DMS79 (cell line): ENCODE measurements around the gene ELP4.

Experiments
- DNase-seq: peaks from one replicate; lab custom pipeline; 2025; lab: John Stamatoyannopoulos, UW

The ELP4 gene

DNA sequence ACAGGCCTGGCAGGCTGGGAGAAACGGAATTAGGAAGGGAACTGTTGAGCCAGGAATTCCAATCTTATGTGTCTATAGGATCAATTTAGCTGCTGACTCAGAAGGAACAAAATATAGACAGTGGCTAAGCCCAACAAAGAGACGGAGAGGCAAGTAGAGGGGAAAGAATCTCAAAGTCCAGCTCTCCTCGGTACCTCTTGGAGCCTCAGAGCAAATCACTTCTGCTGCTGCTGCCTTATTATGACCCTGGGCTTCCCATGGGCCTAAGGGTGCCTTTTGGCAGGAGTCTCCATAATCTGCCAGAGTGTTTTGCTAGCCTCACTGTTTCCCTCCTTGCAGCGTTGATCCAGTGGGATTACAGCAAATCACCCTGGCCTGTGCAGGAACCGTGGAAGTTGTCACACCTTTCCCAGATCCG is 269.8 kb downstream of the ELP4 start:
- DNase-seq: no peak

DNA sequence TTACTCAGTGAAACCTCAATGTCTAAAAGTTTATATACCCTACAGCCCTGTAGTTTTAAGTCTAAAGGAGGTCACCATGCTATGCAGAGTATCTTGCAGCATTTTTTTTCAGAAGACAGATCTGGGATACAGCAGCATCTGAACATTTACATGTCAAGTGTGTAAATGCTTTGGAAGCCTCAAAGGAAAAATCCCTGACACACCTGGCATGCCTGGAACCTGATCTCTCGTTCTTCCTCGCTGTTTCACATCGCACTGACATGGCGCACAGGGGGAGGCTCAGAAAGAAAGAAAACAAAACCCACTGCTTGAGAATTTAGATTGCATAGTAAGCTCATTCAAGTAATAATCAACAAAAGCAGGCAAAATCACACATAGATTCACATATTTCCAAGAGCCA is 270.5 kb downstream of the ELP4 start:
- DNase-seq: no peak

DNA sequence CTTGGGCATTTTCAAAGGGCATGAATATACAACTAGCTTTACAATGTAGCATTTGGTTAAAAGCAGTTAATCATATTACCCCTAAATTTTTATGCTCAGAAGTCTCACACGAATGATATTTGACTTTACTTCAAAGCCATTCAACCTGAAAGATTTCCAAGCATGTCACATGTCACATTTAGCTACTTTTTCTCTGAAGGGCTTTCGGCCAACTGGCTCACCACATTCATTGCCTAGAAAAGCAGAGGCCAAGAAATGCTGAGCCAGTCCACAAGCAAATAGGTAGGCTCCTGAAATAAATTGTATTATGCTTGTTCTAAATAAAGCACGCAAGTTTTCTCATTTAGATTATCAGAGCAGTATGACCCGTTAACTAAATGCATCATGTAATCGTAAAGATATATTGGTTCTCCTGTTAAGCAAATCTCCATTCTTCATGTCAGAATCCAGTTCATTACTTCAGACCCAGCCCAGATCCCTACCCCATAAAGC is 271.0 kb downstream of the ELP4 start:
- no peak for DNase-seq

DNA sequence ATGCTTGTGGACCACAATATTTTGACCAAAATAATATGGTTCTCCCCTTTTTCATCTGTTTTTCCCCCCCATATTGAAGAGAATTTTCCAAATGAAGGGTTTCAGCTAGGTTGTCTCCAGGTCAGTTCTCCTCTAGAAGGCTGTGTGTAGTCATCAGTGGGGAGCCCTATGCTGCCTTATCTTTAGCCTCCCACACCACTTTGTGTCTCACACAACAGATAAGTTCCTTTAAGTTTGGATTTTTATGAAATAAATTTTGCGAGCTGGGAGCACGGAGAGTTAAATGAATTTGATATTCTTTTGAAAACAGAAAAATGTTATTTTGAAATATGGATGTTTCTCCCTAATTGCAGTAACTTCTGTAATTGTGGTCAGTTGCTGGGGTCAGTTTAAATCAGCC is 272.7 kb downstream of the ELP4 start:
- DNase-seq: no peak

DNA sequence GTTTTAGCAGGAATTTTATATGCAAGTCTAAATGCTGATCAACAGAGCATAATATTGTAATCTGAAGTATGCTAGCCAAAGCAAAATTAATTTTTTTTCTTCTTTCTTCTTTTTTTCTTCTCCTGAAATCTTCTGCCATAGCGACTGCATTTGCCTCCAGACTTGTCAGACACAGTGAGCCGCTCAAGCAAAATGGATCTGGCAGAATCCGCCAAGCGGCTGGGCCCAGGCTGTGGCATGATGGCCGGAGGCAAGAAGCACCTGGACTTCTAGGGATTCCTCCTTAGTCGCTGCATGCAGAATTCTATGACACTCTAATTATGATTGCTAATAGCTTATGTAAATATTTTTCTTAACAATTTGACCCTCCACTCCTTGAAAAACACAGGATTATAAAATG is 273.7 kb downstream of the ELP4 start:
- no peak for DNase-seq

DNA sequence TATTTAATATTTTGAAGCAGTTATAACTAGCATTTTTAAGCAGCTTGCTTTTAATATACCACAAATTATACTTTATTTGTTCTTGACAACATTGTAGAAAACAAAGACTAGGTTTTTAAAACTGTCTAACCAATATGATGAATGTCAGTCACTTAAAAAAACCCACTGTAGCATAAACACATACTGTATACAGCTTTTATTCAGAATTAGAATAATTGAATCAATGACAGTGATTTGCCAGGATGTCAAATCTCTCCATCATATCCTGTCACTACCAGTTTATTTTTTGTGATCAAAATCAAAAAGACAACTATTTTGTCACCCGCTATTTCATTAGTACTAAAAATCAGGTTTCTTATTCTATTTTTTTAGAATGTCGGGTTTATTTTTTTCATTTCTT is 275.0 kb downstream of the ELP4 start:
- no peak for DNase-seq

DNA sequence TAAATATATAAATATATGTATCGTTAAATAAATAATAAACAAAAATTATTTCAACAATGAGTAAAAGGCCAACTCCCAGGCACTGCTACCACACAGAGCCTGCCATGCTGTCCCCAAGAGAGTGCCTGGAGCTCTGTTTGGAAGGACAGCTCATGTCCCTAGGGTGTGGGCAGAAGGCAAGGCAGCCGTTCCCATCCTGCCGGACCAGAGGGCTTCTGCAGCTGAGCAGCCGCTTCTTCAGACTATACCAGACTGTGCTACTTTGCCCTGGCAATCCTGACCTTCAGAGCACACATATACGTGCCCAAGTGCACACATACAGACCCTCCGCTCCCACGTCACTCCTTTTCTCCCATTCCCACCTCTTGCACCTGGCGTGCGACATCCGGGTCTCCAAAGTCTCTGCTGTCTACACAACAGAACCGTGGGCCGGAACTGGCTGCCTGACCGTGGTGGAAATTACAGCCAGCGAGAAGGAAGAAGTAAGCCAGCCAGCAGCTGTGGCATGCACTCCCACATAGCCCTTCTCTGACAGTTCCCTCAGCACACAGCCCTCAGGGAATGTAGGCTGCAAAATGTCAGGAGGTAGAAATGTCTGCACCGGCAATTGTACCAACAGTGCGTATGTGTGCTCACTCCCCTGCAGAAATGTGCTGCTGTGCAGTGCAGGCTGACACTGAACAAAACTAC is 277.6 kb downstream of the ELP4 start:
- DNase-seq: no peak

DNA sequence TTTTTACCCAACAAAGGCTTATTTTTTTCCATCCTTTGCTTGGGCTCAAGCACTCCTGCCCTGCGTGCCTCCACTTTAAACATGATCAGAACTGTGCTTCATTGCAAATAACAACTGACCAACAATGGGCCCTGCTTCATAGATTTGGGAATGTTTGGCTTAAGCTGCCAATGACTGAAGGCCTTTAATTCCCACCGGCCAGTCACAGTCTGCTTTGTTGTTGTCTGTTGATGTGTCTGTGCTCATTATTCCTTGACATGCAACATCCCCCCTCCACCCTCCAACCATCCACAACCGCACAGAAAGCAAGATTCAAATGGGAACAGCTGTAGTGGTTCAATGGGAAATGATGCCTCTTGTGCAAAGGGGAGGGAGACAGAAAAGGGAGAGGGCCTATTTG is 278.5 kb downstream of the ELP4 start:
- DNase-seq: no peak

DNA sequence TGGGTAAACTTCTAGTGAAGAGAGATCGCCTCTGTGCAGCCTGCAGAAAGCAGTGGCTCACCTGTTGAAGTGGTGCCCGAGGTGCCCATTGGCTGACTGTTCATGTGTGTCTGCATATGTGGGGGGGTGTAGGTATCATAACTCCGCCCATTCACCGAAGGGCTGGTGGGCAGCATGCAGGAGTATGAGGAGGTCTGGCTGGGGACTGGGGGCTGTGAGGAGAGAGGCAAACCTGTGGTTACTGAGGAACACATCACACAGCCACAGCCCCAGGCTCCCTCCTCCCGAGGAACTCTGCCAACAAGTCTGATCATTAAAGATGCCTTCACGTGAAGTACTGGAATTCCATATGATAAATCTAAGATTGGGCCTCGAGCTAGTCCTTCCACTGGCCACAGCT is 281.1 kb downstream of the ELP4 start:
- DNase-seq: no peak

DNA sequence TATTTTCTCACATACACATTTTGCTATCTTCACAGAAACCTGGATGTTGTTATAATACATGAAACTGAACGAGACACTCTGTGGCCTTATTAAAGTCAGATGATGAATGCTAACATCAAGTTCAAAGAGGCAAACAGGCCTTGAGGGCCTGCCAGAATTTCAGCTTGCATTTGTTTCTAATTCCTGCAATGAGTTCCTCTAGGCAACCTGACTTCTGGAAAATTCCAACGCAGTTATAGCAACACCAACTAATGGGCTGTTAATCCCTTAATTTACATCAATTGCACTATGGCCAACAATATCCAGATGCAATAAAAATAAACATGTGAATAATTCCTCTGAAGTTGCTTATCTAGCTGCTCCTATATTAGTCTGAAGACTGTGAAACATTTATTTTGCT is 282.5 kb downstream of the ELP4 start:
- no peak for DNase-seq

DNA sequence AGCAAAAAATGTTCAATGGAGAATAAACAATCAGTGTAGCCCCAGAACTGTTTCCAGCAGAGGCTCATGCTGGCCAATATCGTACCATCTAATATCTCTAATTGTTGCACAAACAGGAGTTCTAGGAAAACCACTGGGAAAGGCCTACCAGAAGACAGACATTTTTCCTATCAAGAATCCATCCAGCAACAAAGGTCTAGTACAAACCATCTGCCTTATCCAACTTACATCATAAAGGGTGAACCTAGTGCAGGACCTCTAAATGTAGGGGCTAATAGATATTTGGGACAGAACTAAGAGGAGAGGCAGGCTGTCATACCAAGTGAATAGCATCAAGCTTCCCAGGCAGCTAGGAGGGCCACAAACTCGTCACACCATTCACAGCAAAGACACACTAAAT is 282.9 kb downstream of the ELP4 start:
- no peak for DNase-seq

DNA sequence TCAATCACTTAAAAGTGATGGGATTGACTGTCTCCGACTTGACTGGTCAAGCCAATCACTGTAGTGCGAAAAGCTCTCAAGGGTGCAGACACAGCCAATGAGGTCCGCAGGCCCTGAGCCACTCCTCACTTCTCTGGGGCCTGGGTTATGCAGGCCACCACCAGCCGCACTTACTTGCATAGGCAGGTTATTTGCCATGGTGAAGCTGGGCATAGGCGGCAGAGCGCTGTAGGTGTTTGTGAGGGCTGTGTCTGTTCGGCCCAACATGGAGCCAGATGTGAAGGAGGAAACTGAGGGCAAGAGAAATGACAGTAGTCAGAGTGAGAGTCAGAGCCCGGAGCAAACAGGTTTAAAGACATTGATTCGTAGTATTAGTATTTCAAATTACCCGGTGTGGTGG is 283.7 kb downstream of the ELP4 start:
- DNase-seq: no peak

DNA sequence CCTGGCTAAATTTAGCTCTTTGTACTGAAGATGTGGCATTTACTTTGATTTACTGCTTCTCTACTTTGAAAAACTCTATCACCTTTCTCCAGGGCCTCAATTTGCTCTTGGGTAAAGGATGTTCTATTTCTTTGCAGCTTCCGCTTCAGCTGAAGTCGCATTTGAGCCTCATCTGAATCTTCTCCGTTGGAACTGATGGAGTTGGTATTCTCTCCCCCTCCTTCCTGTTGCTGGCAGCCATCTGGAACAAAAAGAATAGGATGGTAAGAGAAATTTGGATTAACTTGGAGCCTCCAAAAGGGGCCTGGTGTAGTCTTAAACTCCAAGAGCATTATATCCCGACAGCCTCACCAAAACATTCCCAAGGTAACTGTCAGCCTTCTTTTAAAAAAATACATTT is 285.0 kb downstream of the ELP4 start:
- no peak for DNase-seq

DNA sequence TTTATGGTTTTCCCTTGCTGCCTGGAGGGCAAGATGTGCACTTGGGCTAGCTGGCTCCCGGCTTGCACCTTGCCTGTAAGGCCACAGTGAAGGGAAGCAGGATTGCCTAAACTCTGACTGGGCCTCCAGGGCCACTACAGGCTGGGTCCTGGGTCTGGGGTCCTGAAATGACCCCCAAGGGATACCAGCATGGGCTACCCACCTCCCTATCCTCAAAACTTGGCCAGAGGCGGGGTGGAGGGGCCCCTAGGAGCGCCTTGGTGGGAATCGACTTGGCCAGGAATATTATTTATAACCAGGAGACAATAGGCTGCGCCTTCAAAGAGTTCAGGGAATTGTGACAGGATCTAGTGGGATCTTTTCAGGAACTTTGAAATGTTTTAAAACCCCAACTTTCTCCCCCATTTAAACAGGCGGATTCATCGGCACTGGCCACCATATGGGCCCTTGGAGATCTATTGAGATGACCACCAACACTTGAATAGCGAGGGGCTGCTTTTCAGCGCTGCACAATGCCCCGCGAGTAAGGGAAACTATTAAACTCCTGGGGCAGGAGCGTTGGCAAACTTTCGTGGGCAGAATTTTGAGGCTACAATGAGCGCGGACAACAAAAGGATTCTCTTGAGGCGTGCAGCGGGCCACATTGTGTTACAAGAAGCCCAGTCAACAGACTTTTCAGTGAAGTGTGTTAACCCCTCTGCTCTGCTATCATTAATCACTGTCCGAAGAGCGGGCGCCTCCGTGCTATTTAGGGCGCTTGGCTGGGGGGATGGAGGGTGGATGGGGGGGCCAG is 286.3 kb downstream of the ELP4 start:
- no peak for DNase-seq

DNA sequence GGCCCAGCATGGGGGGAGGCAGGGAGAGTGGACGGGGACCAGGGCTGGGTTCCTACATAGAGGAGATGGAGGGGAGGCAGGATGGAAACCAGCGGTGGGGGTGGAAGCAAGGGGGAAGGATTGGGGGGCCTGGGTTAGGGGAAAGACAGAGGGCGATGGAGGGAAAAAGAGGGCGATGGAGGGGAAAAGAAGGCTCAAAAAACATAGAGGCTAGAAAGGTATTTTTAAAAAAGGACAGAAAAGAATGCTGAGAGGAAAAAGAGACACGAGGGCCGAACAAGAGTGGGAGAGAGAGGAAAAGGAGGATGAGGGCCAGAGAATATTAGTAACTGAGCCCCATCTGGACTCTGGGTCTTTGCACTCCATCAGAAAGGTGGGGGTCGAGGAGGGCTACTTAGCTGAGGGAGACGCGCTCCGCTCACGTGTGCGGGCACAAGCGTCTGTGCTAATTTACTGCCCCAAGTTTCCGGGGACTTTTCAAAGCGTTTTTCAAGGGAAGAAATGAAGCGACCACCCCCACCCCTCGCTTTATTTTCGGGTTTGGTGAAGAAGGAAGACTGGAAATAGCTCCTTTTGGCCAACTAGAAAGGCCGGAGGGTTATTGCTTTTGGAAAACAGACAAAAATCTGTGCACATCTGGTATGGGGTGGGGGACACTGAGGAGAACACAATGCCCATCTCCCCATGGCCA is 287.1 kb downstream of the ELP4 start:
- no peak for DNase-seq

DNA sequence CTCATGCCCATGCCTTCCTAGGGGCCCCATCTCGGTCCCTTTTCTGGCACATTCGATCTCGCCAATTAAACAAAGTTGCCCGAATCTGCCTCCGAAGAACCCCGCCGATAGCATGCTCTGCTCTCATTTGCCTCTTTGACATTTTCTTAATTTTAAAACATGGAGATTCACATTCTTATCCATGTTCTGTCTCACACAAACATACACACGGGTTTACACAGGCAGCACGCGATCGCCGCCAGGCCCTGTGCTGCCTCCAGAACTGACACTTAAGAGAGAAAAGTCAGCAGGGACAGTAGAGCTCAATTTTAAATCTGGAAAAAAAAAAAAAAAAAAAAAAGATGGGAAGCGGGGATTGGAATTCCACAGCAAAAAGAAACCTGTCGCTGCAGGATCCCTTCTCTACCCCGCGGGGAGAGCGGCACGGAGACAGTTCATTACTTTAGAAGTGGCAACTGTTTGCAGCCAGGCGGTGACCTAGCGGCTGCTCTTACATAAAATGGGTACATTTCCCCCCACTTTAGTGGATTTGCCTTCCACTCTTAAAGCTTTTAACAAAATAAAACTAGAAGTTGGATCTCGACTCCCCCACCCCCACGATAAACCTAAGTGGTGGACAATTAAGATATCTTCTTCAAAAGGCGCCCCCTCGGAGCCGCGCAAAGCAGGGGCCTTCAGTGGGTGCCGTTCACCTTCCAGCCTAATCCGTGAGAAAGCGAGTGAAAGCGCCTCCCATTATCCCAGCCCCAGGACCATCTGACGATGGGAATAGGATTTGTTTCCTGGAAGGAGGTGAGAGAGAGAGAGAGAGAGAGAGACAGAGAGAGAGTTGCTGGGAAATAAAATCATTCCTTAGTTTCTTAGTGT is 287.9 kb downstream of the ELP4 start:
- DNase-seq: no peak

DNA sequence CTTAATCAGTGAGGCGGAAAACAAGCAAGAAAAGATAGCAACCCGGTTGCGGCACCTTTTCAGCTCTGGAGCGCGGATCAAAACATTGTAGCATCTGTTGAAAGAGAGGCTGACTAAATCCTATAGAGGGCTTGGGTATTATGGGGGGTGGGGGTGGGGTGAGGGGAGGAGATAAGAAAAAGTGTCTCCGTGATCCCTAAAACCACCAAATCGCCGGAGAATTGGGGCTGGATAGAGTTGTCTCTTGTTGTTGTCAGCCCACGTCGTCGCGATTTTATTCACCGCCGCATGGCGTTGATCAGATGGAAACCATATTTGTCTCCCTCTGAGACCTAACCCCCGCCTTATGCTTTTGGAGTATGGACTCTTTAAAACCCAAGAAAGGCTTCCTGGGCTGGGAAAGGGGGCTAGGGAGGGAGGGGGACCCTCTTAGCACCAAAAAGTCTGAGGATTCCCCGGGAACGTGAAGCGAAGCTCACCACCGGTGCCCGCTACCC is 288.5 kb downstream of the ELP4 start:
- no peak for DNase-seq

DNA sequence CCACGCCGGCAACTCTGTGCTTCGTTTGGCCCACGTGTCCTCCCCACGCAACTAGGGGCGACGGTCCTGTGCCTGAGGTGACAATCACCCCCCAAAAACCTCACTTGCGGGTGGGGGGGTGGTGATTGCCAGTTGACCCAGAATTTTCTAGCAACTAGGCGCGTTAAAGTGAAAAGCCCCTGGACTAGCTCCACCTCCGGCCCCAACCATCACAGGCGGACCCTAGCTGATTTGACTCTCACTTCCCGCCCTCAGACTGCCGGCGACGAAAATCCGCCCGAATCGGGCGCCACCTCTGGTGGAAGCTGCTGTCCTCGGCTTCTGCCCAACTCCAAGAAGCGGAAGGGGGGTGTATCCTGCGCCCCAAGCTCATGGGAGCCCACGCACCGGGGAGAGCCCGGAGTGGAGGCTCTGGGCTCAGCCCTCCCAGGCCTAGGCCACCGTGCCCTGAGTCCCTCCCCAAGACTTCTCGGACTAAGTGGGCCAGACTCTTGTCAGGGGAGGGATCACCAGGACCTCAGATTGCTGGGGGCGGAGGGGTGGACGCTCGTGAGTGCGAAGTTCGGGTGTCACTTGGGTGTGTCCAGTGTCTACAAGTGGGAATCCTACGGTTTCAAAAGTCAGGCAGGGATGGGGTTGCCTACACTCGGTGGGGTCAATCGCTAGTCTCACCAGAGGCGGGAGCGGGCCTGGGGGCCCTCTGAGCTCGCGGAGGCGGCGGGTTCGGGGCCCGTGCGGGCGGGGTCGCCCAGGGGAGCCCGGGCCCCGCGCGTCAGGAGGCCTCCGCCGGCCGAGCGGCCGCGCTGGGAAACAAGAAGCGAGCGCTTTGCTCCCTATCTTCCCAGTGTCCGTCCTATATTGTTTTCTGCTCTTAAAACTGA is 289.2 kb downstream of the ELP4 start:
- no peak for DNase-seq

DNA sequence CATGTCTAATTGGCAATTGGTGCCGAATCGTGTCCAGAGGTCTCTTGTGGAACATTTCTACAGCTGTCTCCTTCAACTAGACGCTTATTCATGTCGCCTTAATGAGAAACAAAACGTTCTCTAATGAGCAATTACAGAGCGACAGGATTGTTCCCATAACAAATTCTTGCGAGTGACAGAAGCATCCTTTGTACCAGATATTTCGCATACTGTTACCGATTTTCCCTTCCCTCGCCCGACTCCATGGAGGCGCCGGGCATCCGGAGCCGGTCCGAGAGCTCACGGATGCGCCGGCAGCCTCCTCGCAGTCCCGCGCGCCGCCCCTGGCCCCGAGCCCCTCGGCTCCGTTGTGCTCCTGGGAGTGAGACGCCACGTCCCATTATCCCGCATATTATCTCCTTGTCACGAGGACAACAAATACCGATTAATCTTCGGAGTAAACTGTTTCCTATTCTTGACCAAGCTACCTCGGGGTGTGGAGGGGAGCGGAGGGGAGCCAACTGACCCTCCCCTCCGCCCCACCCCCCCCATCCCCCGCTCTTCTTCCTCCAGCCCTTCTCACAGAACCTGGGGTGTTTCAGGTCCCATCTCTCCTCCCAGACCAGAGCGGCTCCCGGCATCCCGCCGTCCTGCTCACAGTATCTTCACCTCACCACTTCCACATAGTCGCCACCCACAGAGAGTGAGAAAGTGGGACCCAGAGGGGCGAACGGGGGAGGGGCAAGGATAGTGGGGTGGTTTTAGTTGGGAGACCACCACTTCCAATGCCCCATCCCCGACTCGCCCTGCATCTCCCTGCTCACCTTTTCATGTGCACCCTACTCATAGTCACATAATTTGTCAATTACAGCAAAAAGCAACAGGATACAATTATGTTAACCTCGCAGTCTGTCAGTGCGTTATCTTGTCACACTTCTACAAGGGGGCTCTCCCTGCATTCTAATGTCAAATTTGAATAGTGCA is 290.1 kb downstream of the ELP4 start:
- DNase-seq: no peak
